SK-MEL-5 (cell line): ENCODE data around the gene GALNT10. TPM values are rescaled to one million over a fixed set of nuclear protein-coding genes. Genes with fewer than 3 reads are reported as not detected.

Source experiments
- DNase-seq: peaks from one replicate; pipeline ENCODE4 v3.0.0-alpha.2; 2016; ENCODE audit warnings: low read depth, low spot score
- in situ Hi-C: cut with HindIII; loops from 2 replicates; pipeline ENCODE4 v1.10.0; 2016; ENCODE audit warnings: low sequenced_read_pairs, high pct_unique_total_duplicates, low pct_unique_long_range_greater_than_20kb
- total RNA-seq: library from RNA; depleted of rRNA; stranded (reverse); fragments of >200 nt; shearing (Covaris generic); gene quantifications from 2 replicates; pipeline ENCODE4 v1.2.3, GENCODE V29; 2014

The GALNT10 gene
- total RNA-seq, 1 experiment from 2014 or later, result 8.7 TPM

DNA sequence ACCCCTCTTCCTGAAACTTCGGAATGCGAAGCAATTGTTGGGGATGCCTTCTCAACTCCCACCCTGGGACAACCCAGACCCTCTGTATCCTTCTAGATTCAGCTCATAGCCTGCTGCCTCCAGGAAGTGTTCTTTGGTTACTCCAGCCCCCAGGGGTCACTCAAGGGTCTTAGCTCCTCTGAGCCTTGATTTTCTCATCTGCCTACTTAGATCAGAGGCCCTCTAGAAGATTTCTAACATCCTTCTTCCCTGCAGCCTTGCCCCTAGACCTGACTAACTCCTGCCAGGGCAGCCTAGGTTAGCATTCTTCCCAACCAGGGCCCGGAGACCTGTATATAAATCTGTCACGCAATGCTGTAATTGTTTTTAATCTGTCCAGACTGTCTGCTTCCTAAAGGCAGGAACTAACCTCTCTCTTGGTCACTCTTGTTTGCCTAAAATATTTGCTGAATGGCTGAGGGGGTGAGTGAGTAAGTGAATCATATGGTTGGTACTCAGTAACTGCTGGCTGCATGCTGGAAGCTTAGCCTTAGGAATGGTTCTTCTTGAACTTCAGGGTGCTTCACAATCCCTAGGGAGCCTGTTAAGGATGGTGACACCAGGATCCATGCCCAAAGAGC is 8.2 kb downstream of the GALNT10 start:
- no peak for DNase-seq
- in situ Hi-C loops, result no loop called here

DNA sequence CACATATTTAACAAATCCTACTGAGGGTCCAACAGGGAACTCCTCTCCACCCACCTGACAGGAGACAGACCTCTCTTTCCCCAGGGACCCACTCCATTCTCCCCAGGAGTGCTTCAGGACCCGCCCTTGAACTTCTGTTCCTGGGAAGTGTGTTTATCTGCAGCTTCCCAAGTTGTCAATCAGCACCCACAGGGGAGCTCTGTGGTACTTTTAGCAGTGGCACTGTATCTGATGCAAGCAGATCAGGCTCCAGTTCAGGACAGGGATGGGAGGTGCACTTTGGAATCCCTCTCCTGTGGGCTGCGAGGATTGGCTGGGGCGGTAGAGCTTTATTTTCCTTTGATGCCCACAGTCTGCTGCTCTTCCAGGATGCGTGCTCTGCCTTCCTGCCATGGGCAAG is 8.7 kb downstream of the GALNT10 start:
- no peak for DNase-seq
- in situ Hi-C loops, result no loop called here

DNA sequence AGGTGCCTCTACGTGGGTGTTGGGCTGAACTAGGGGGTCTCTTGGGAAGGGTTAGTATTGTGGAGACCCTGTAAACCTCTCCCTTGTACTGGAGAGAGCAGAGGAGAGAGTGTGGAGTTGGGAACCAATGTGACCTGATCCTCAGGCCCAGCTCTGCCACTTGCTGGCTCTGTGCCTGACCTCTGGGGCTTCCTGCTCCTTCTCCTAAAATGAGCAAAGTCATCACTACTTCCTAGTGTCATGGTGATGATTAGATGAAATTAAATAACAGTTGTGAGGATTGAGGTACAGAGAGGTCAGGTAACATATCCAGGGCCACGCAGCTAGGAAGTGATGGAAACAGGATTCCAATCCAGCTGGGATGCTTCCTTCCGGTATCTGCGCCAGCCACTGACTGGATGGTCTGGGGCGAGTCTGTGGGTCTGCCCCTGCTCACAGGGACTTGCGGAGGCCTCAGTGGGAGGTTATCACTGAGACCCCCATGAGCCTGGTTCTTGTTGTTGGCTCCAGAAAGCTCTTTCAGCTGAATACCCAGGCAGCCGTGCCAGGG is 9.2 kb downstream of the GALNT10 start:
- DNase-seq, result no peak
- in situ Hi-C loops, result no loop called here

DNA sequence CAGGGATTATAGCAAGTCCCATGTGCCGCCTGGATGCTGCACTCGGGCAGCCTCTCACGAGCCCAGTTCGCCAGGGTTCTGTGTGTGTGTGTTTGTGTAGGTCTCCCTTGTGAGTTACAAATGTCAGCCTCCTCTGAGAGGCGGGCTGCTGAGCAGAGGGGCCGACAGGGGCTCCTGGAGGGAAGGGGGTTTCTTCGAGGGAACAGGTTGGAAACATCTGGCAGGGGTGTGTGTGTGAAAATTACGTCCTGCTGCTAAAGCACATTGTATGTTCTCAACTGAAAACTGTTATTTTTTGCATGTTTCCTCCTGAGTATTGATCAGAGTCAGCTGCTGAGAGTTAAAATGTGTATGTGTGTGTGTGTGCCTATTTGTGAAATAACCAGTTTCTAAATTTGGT is 9.7 kb downstream of the GALNT10 start:
- in situ Hi-C loops, result no loop called here
- no peak for DNase-seq

DNA sequence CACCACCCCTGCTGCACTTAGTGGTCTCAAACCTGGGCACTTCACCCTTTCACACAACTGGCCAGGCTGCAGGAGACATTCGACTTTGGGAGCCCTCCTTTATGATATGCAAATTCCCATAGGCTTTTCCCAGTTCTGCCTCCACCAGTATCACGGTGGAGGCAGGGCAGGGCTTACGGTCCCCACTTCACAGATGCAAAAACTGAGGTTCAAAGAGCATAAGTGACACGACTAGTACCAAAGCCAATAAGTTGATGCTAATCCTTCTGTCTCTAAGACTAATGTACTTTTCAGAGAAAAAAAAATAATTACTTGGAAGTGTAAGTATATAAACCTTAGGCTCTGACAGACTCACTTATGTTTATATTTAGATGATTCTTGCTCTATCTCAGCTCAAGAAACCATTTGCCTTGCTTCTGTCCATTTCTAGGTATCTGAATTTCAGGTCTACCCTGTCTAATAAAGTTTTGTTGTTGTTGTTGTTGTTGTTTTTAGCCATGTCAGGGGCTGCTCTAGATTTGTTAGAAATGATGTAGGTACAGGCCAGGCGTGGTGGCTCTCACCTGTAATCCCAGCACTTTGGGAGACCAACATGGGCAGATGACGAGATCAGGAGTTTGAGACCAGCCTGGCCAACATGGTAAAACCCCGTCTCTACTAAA is 10.7 kb downstream of the GALNT10 start:
- in situ Hi-C loops, result no loop called here
- DNase-seq, result no peak

DNA sequence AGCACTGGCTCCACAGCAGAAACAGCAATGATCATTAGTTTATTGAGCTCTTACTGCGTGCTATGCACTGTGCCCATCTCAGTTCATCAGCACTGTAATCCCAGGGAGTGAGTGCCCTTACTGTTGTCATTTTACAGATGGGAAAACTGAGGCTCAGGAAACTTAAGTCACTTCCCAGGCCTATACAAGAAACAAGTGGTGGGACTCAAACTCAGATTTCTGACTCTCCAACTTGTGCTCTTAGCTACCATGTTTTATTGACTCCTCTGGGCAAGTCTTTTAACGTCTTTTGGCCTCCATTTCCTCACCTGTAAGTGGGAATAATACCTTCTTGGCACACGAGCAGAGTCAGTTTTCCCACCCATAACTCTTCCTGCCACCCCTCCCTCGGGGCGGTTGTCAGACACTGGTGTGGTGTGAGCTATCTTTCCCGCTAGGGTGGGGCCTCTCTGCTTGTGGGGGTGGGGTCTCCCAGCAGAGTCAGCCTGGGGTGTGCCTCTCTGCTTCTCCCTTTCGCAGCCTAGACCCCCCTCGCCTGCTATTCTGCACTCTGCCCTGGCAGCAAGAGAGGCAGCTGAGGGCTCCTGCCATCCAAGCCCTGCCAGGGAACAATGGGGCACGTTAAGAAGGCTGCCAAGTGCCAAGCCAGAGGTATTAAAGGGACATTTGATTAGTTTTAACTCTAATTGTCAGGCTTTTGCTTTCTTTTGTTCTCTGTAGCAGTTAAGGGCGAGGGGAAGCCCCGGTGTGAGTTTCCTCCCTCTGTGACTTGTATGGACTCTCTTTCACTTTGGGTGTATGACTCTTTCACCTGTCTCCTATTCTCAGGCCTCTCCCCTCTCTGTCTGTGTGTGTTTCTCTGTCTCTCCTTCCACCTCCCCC is 12.1 kb downstream of the GALNT10 start:
- DNase-seq, result no peak
- in situ Hi-C loops, result no loop called here

DNA sequence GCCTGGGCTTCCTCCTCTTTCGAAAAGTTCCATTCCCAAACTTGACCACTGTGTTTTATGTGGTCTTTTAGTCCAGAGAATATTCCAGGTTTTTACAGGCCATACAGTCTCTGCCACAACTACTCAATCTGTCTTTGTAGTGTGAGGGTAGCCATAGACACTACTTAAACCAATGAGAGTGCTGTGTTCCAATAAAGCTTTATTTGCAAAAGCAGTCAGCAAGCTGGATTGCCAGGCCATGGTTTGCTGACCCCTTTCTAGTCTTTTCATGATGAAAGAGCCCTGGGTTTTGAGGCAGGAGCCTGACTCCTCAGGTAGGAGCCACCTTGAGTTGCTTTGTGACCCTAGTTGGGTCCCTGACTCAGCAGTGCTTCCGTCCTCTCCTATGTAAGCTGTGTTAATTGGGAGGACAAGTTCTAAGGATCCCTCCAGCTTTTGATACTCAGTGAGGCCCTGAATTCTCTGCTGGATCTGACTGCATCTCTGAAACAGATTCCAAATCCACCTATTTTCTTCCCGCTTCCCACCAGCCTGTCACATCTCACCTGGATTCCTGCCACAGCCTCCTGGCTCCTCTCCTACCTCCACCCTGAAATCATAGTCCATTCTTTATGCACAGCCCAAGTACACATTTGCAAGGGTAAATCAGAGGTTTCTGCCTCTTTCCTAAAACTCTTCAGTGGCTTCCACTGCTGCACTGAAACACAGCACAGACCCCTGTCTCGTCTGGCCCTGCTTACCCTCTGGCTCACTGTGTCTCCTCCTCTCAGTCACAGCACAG is 13.5 kb downstream of the GALNT10 start:
- DNase-seq, result no peak
- in situ Hi-C loops, result no loop called here

DNA sequence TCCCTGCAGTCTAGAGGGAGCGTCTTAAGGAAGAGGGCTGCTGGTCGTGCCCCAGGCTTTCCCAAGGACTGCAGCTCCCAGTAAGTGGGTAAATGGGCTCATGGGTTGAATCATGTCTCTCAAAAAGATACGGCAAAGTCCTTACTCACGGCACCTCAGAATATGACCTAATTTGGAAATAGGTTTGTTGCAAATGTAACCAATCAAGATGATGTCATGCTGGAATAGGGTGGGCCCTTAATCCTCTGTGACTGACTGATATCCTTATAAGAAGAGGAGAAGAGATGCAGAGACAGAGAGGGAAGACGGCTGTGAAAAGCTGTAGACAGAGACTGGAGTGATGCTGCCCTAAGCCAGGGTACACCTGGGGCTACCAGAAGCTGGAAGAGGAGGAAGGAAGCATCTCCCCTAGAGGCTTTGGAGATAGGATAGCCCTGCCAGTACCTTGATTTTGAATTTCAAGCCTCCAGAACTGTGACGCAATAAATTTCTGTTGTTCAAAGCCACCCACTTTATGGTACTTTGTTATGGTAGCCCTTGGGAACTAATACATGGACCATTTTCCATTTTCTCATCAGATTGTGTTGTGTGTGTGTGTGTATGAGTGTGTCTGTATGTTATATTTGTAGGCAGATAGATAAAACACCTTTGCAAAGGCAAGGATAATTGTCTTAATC is 15.0 kb downstream of the GALNT10 start:
- in situ Hi-C loops, result no loop called here
- no peak for DNase-seq

DNA sequence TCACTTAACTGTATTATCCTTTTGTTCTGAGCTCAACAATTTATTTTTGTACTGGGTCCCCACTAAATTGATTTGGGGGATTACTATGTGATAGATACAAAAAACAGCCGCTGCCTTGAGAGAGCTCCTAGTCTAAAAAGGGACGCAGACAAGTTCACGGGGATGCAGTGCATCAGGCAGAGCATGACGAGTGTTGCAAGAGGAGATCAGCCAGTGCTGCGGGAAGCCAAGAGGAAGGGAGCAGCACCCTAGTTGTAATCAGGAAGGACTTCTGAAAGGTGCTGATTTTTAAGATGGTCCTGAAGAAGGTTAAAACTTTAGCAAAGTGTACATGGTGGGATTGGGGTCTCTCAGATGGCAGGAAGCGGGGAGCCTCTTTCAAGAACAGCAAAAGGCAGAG is 15.8 kb downstream of the GALNT10 start:
- no peak for DNase-seq
- in situ Hi-C loops, result no loop called here

DNA sequence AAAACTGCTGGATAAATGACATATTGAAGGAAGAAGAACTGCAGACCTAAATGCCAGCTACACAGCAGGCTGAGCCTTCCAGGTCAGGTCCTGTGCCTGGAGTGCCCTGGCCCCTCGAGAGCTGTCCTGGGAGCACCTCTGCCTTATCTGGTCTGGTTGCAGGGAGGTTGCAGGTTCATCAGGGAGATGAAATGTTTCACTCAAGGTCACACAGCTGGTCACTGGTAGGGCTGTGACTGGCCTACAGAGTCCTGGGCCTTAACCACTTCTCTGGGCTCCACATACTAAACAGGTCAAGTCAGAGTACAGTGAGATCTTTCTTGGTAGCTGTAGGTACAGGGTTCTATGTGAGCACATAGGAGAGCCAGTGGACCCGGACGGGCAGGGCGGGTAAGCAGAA is 16.7 kb downstream of the GALNT10 start:
- DNase-seq, result no peak
- in situ Hi-C loops, result no loop called here

DNA sequence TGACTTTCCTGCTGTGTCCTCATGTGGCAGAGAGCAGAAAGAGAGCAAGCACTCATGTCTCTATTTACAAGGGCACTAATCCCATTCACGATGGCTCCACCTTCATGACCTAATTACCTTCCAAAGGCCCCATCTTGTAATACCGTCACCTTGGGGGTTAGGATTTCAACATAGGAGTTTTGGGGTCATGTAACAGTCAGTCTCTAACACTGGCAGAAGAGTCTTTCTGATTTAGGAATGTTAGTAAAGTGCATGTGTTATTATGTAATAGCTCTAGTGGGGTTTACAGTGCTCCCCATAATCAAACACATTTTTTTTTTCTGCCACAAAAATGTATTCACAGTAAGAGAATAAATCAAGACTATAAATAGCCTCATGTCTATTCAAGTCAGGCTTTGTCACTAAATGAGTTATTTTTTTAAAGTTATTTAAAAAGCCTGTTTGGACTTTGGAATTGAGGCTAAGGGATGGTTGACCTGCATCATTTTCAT is 19.1 kb downstream of the GALNT10 start:
- in situ Hi-C loops, result no loop called here

DNA sequence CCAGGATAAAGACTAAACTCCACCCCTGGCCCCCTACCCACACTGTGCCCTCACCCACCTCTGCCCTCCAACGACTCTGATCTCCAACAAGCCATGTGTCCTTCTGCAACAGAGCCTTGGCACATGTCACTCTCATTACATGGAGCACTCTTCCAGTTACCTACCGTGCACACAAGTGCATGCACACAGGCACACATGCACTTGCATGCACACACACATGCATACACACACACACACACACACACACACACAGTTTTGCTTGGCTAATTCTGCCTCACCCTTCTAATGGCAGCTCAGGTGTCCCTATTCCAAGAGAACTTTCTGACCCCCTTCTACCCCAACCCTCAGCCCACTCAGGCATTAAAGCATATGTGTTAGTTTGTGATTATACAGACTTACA is 19.6 kb downstream of the GALNT10 start:
- DNase-seq, result no peak
- in situ Hi-C loops, result no loop called here

More for the DNA sequence above, 19.1 kb downstream of the GALNT10 start:
- DNase-seq, result no peak

DNA sequence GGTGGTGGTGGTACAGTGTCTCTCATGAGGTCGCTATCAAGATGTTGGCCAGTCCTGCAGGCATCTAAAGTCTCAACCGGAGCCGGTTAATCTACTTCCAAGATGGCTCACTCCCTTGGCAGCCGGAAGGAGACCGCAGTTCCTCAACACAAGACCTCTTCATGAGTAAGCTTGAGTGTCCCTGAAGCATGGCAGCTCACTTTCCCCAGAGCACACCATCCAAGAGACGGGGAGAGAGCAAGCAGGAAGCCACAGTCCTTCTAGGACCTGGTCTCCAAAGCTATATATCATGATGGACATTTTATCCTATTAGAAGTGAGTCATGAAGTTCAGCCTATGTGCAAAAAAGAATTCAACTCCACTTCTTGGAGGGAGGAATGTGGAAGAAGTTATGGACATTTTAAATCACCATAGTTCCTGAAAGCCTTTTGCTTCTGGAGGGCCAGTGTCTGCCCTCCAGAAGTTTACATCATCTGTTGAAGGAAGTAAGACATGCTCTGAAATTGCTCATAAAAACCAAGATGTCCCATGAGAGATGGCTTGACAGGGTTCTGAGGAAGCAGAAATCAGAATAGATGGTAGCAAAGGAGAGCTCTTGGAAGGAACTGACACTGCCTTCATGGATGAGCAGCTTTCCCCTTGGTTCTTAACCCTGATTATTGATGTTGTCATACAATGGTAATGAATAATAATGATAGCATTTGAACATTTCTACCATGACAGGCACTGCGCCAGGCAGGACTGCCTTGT is 21.3 kb downstream of the GALNT10 start:
- no peak for DNase-seq
- in situ Hi-C loops, result no loop called here

DNA sequence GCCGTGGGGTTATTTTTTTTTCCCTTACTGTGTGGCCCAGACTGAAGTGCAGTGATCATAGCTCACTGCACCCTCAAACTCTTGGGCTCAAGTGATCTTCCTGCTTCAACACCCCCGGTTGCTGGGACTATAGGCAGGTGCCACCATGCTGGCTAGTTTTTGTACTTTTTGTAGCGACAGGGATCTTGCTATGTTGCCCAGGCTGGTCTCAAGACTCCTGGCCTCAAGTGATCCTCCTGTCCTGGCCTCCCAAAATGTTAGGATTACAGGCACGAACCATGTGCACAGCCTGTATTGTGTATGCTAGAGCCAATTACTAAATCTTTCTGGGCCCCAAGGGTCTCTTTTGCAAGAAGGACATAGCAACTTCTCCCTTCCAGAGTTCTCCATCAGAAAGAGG is 23.1 kb downstream of the GALNT10 start:
- in situ Hi-C loops, result no loop called here
- no peak for DNase-seq

DNA sequence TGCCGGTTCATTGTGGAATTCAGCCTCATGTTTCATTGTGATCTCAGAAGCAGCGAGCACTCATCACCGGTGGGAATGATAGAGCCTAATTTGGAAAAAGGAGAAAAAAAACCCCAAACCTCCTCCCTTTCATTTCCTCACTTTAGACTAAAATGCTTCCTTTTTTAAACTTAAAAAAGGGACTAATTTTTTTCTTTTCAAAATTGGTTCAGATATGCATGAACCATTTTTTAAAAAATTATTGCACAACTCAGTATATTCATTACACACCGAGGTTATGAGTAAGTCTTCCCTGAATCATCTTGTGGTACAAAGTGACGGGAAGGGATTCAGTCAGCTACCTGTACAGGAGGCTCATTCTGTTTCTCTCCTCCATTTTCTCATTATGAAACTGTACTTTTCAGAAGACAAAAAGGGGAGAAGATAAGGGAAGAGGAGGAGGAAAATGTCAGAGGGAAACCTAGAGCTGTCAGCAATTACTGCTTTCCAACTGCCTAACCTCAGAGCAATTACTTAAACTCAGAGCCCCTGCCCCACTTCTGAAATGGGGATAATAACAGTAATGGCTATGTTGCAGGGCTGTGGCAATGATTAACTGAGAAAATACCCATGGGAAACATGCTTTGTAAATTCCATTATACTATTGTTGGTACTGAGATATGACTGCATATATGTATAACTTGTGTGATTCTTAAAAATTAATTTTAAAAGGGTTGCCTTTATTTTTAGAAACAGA is 24.0 kb downstream of the GALNT10 start:
- DNase-seq, result no peak
- in situ Hi-C loops, result no loop called here
